GM04504 (cell line): ENCODE data around the gene PDCD2L.
"Not testable (repeated sequence)": the region's sequence is repeated elsewhere in the genome, so short reads cannot be mapped to it uniquely, and the experiment has no call there.

Experiments
- DNase-seq: peaks from one replicate; pipeline ENCODE4 v3.0.0-alpha.2; 2012; ENCODE audit warnings: low read depth

Gene PDCD2L

GRCh38 chr19:34373601-34374288 is 30.5 kb upstream of the PDCD2L start:
- no peak for DNase-seq

GRCh38 chr19:34375598-34375997 is 28.6 kb upstream of the PDCD2L start:
- no peak for DNase-seq

GRCh38 chr19:34380639-34381241 is 23.5 kb upstream of the PDCD2L start:
- no peak for DNase-seq

- DNase-seq: no peak
Measured at GRCh38 chr19:34381399-34382251, 22.6 kb upstream of the PDCD2L start.

DNA sequence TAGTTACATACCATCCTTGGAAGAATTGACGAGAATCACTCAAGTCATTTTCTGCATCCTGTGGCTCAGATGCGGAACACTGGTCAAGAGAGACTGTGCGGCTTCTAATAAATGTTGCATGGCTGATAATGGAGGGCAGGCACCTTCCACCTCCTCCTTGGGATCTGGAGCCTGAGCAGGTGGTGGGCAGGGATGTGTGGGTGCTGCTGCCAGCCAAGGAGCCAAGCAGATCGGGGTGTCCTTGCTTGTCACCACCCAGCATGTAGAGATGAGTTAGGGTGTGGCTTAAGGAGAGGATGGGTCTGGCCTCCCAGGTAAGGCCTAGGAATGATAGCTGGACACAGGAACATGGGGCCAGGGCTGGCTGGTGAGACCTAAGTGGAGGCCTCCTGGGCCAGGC is 21.7 kb upstream of the PDCD2L start:
- no peak for DNase-seq

DNA sequence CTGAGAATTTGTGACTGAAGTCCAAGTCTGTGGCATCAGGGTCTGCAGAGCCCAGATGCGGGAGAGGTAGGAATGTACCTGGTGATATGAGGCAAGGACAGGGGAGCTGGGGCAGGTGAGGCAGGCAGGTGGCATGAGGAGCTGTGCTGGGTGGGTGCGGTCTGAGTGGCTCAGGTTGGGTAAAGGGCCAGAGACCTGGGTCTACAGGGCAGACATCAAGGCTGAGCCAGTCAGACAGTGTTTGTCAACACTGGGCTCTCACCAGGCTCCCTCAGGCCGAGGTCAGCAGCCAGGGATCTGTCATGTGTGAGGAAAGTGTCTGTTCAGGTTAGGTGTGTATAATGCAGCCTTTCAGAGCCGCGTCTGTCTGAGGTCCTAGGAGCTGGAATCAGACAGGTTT is 20.6 kb upstream of the PDCD2L start:
- no peak for DNase-seq

GRCh38 chr19:34386645-34387445 is 17.4 kb upstream of the PDCD2L start:
- no peak for DNase-seq

- DNase-seq: no peak
Measured at GRCh38 chr19:34387446-34387810, 16.8 kb upstream of the PDCD2L start.

GRCh38 chr19:34388745-34389144 is 15.5 kb upstream of the PDCD2L start:
- DNase-seq: not testable (repeated sequence)

- no peak for DNase-seq
Measured at GRCh38 chr19:34391813-34392212, 12.4 kb upstream of the PDCD2L start.

- DNase-seq: no peak
Measured at GRCh38 chr19:34393031-34393430, 11.2 kb upstream of the PDCD2L start.

- DNase-seq: no peak
Measured at GRCh38 chr19:34393629-34394028, 10.6 kb upstream of the PDCD2L start.

GRCh38 chr19:34397853-34398252 is 6.3 kb upstream of the PDCD2L start:
- DNase-seq: no peak

DNA sequence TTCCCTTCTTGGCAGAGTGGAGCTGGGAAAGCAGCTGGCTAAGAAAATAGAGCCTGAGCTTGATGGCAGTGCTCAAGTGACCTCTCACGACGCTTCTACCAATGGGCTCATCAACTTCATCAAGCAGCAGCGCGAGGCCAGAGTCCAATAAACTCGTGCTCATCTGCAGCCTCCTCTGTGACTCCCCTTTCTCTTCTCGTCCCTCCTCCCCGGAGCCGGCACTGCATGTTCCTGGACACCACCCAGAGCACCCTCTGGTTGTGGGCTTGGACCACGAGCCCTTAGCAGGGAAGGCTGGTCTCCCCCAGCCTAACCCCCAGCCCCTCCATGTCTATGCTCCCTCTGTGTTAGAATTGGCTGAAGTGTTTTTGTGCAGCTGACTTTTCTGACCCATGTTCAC is 4.3 kb upstream of the PDCD2L start:
- no peak for DNase-seq

GRCh38 chr19:34400844-34401243 is 3.4 kb upstream of the PDCD2L start:
- not testable (repeated sequence) for DNase-seq

DNA sequence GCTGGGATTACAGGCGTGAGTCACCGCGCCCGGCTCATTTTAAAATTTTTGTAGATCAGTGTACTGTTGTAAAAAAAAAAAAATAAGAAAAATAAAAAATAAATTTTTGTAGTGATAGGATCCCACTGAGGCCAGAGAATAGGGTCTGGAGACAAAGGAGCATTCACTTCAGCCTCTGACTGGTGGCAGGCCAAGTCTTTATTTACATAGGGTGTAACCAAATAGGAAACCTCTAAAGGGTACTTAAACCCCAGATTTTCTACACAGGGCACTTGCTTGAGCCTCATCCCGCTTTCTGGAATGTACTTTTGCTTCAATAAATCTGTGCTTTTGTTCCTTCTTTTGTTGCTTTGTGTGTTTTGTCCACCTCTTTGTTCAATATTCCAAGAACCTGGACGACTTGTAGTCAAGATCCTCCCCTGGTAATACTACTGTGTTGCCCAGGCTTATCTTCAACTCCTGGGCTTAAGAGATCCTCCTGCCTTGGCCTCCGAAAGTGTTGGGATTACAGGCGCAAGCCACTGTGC is 2.1 kb upstream of the PDCD2L start:
- no peak for DNase-seq

- DNase-seq: no peak
Measured at GRCh38 chr19:34403784-34404108, 453 bp upstream of the PDCD2L start.

GRCh38 chr19:34405892-34406660 is 1.9 kb downstream of the PDCD2L start:
- DNase-seq: no peak

DNA sequence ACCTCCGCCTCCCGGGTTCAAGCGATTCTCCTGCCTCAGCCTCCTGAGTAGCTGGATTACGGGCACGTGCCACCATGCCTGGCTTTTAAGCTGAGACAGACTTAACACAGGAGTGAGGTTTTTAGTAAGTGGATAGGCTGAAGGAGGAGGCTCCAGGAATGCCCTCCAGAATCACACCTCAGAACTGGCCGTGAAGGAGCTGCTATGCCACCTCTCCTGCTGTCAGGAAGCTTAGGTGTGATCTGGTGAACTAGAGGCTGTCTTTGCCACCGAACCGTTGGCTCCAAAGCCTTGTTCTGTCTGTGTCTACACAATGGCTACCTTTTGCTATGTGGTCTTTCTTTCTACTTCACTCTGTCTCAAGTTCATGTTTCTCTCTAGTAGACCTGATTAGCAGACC is 4.2 kb downstream of the PDCD2L start:
- DNase-seq: no peak

GRCh38 chr19:34409189-34410164 is 5.3 kb downstream of the PDCD2L start:
- DNase-seq: no peak
